Measurements from ENCODE around the gene CFAP20DC.
"Not testable (repeated sequence)": the region's sequence is repeated elsewhere in the genome, so short reads cannot be mapped to it uniquely, and the experiment has no call there.

The CFAP20DC gene

DNA sequence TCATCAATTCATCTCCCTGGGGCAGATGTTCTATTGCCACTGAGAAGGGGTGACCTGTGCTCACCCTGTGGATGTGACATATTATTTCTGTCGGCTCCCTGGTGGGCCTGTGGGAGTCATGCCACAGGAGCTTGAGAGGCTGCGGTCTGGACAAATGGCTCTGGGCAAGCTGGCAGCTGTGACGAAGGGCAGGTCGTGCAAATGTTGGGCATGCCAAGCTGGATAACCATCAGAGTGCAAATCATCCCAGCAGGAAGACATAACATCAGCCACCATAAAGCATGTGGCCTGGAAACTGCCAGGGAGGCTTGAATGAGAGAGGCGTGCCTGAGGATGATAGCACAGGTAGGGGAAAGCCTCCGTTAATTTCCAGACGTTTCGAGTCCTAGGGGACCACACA, 338.0 kb downstream of the CFAP20DC start:
- no peak for TF ChIP-seq EZH2 (optimal IDR thresholded peaks at IDR 0.05; ENCODE audit: low read depth, low read length)
- TF ChIP-seq EZH2phosphoT487 (IDR thresholded peaks at IDR 0.05; ENCODE audit: low read length): no peak
- TF ChIP-seq, protein P1, sequence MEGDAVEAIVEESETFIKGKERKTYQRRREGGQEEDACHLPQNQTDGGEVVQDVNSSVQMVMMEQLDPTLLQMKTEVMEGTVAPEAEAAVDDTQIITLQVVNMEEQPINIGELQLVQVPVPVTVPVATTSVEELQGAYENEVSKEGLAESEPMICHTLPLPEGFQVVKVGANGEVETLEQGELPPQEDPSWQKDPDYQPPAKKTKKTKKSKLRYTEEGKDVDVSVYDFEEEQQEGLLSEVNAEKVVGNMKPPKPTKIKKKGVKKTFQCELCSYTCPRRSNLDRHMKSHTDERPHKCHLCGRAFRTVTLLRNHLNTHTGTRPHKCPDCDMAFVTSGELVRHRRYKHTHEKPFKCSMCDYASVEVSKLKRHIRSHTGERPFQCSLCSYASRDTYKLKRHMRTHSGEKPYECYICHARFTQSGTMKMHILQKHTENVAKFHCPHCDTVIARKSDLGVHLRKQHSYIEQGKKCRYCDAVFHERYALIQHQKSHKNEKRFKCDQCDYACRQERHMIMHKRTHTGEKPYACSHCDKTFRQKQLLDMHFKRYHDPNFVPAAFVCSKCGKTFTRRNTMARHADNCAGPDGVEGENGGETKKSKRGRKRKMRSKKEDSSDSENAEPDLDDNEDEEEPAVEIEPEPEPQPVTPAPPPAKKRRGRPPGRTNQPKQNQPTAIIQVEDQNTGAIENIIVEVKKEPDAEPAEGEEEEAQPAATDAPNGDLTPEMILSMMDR (IDR thresholded peaks at IDR 0.05; ENCODE audit: low read length): no peak

DNA sequence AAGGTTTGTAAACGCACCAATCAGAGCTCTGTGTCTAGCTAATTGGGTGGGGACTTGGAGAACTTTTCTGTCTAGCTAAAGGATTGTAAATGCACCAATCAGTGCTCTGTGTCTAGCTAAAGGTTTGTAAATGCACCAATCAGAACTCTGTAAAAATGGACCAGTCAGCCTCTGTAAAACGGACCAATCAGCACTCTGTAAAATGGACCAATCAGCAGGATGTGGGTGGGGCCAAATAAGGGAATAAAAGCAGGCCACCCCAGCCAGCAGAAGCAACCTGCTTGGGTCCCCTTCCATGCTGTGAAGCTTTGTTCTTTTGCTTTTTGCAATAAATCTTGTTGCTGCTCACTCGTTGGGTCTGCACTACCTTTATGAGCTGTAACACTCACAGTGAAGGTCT, 340.8 kb downstream of the CFAP20DC start:
- H3K36me3 ChIP-seq (replicated peaks; ENCODE audit: insufficient read depth, low read length); H3K4me1 ChIP-seq (ENCODE audit: low read length); H3K79me2 ChIP-seq (ENCODE audit: low read length); DNase-seq; H3K4me2 ChIP-seq (ENCODE audit: low read depth, low read length); H3K9me3 ChIP-seq (replicated peaks; ENCODE audit: insufficient read depth, low read length); H3F3A ChIP-seq (ENCODE audit: insufficient read depth, low read length); H4K20me1 ChIP-seq (ENCODE audit: insufficient read depth, low read length); H2AFZ ChIP-seq (ENCODE audit: low read length); H3K27ac ChIP-seq (ENCODE audit: low read length); H3K4me3 ChIP-seq (ENCODE audit: low read length); H3K9me2 ChIP-seq (replicated peaks; ENCODE audit: insufficient read depth, low read length); H3K9ac ChIP-seq (ENCODE audit: low read length); H3K27me3 ChIP-seq (replicated peaks; ENCODE audit: insufficient read depth, low read length): not testable (repeated sequence)

More for the DNA sequence above, 338.0 kb downstream of the CFAP20DC start:
- Histone ChIP-seq H3K27ac (ENCODE audit: low read length) (no peak overlapping the region), H3F3A (ENCODE audit: insufficient read depth, low read length) (no peaks in the 10 kb centered on the region), H3K9me2 (replicated peaks; ENCODE audit: insufficient read depth, low read length) (no peaks in the 10 kb centered on the region), H3K9ac (ENCODE audit: low read length) (no peak overlapping the region), H3K79me2 (ENCODE audit: low read length) (no peaks in the 10 kb centered on the region), H3K4me1 (ENCODE audit: low read length) (no peaks in the 10 kb centered on the region), H3K9me3 (replicated peaks; ENCODE audit: insufficient read depth, low read length) (no peaks in the 10 kb centered on the region), H3K4me2 (ENCODE audit: low read depth, low read length) (no peak overlapping the region), H3K4me3 (ENCODE audit: low read length) (no peak overlapping the region), H3K27me3 (replicated peaks; ENCODE audit: insufficient read depth, low read length) (no peaks in the 10 kb centered on the region), H3K36me3 (replicated peaks; ENCODE audit: insufficient read depth, low read length) (no peaks in the 10 kb centered on the region), H2AFZ (ENCODE audit: low read length) (no peak overlapping the region), H4K20me1 (ENCODE audit: insufficient read depth, low read length) (no peaks in the 10 kb centered on the region)
- DNase-seq: no peak

DNA sequence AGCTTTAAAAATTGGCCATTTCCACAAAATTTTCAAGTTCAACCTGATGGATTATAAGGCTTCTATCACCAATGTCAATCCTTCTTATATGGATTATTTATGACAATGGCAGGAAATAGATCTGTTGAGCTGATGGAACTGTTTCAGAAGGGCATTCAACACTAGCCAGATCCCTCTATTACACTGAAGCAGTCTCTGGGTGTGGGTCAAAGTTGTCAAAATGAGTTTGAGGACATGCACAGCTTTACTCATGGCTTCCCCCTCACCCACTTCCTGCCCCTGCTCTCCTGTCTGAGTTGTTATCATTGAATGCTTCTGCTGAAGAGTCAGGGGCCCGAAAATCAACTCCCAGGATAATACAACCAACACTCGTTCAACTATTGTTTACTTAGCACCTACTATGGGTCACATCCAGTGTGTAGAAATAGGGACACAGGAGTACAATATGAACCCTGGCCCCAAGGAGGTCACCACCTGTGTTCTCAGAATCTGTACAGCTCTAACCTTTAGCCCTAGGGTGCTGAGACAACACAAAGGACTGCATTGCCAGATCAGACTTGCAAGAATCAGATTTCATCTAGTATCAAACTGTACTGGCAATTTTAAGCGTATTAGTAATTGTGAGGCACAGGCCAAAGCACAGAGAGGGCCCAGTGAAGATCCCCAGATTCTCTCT, 341.6 kb downstream of the CFAP20DC start:
- no peaks in the 10 kb centered on the region for H3K4me1 ChIP-seq (ENCODE audit: low read length)
- no peaks in the 10 kb centered on the region for H3K9me2 ChIP-seq (replicated peaks; ENCODE audit: insufficient read depth, low read length)
- TF ChIP-seq, protein P1 (IDR thresholded peaks at IDR 0.05; ENCODE audit: low read length): no peak
- TF ChIP-seq EZH2phosphoT487 (IDR thresholded peaks at IDR 0.05; ENCODE audit: low read length) (no peak), EZH2 (optimal IDR thresholded peaks at IDR 0.05; ENCODE audit: low read depth, low read length) (no peak)
- no peaks in the 10 kb centered on the region for H3K36me3 ChIP-seq (replicated peaks; ENCODE audit: insufficient read depth, low read length)
- no peak overlapping the region for H3K4me2 ChIP-seq (ENCODE audit: low read depth, low read length)
- no peak overlapping the region for H2AFZ ChIP-seq (ENCODE audit: low read length)
- H4K20me1 ChIP-seq (ENCODE audit: insufficient read depth, low read length): no peaks in the 10 kb centered on the region
- no peak overlapping the region for H3K4me3 ChIP-seq (ENCODE audit: low read length)
- DNase-seq: no peak
- no peaks in the 10 kb centered on the region for H3K9me3 ChIP-seq (replicated peaks; ENCODE audit: insufficient read depth, low read length)
- no peak overlapping the region for H3K9ac ChIP-seq (ENCODE audit: low read length)
- H3F3A ChIP-seq (ENCODE audit: insufficient read depth, low read length): no peaks in the 10 kb centered on the region
- no peaks in the 10 kb centered on the region for H3K27me3 ChIP-seq (replicated peaks; ENCODE audit: insufficient read depth, low read length)
- no peak overlapping the region for H3K27ac ChIP-seq (ENCODE audit: low read length)
- no peaks in the 10 kb centered on the region for H3K79me2 ChIP-seq (ENCODE audit: low read length)

DNA sequence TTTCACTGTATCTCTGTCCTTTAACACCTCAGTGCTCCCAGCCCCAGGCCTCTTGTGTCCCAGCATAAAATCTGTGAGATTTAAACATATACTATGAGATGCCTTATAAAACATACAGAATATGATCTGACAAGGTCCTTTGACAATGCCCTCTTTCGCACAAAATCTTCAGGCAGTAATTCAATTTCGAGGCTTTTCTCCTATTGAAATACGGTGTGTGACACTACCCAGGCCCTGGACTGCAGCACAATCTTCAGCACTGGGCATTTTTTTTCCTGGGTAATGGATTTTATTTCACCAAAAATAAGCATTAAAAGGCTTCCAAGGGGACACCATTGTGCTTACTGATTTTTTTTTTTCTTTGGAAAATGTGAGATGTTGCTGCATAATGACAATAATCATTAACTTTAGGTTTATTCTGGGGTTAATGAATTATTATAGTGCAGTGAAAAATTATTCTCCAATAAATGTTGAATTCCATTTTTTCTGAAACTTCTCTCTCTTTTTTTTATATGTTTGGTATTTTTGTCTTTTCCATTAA, 342.4 kb downstream of the CFAP20DC start:
- DNase-seq: no peak
- H3F3A ChIP-seq (ENCODE audit: insufficient read depth, low read length): no peaks in the 10 kb centered on the region
- no peak for TF ChIP-seq EZH2phosphoT487 (IDR thresholded peaks at IDR 0.05; ENCODE audit: low read length)
- TF ChIP-seq, protein P1 (IDR thresholded peaks at IDR 0.05; ENCODE audit: low read length): no peak
- no peak for TF ChIP-seq EZH2 (optimal IDR thresholded peaks at IDR 0.05; ENCODE audit: low read depth, low read length)

More for the DNA sequence above, 342.4 kb downstream of the CFAP20DC start:
- Histone ChIP-seq H3K4me2 (ENCODE audit: low read depth, low read length) (no peak overlapping the region), H3K9me2 (replicated peaks; ENCODE audit: insufficient read depth, low read length) (no peaks in the 10 kb centered on the region), H3K36me3 (replicated peaks; ENCODE audit: insufficient read depth, low read length) (no peaks in the 10 kb centered on the region), H3K79me2 (ENCODE audit: low read length) (no peaks in the 10 kb centered on the region), H3K27me3 (replicated peaks; ENCODE audit: insufficient read depth, low read length) (no peaks in the 10 kb centered on the region), H3K4me3 (ENCODE audit: low read length) (no peak overlapping the region), H3K4me1 (ENCODE audit: low read length) (no peaks in the 10 kb centered on the region), H4K20me1 (ENCODE audit: insufficient read depth, low read length) (no peaks in the 10 kb centered on the region), H3K9ac (ENCODE audit: low read length) (no peak overlapping the region), H2AFZ (ENCODE audit: low read length) (no peak overlapping the region), H3K9me3 (replicated peaks; ENCODE audit: insufficient read depth, low read length) (no peaks in the 10 kb centered on the region), H3K27ac (ENCODE audit: low read length) (no peak overlapping the region)
